HCT116 (cell line): ENCODE data around the gene BCL11B.

Source experiments
- EZH2 ChIP-seq: fragments of 200-600 bp; sonication (generic); IDR thresholded peaks from 2 replicates; pipeline ENCODE4 v1.6.1; 2017; ENCODE audit warnings: antibody characterized with exemption, mixed run types
- FOSL1 ChIP-seq: IDR thresholded peaks from 2 replicates; pipeline ENCODE4 v1.6.1; 2012; ENCODE audit warnings: low read depth
- POLR2A ChIP-seq: IDR thresholded peaks from 2 replicates; pipeline ENCODE4 v1.7.0; 2011; ENCODE audit warnings: borderline replicate concordance; ENCODE audit not compliant: insufficient read depth, insufficient read length; ENCODE audit errors: extremely low read depth
- POLR2AphosphoS5 ChIP-seq: IDR thresholded peaks from 2 replicates; pipeline ENCODE4 v1.6.1; 2011; ENCODE audit warnings: mild to moderate bottlenecking, low read depth, low read length, moderate library complexity
- RAD21 ChIP-seq: IDR thresholded peaks from 2 replicates; pipeline ENCODE4 v1.6.1; 2012; ENCODE audit warnings: low read depth, mild to moderate bottlenecking
- SIN3A ChIP-seq: IDR thresholded peaks from 2 replicates; pipeline ENCODE4 v1.6.1; 2012; ENCODE audit warnings: low read depth
- SP1 ChIP-seq: IDR thresholded peaks from 2 replicates; pipeline ENCODE4 v1.6.1; 2012; ENCODE audit warnings: low read depth
- YY1 ChIP-seq: IDR thresholded peaks from 2 replicates; pipeline ENCODE4 v1.6.1; 2011; ENCODE audit warnings: low read length, low read depth, moderate library complexity, mild to moderate bottlenecking; ENCODE audit not compliant: insufficient replicate concordance; ENCODE audit errors: extremely low read depth
- ZFX ChIP-seq: fragments of 450-650 bp; IDR thresholded peaks from 2 replicates; pipeline ENCODE4 v1.6.1; 2017
- TF ChIP-seq, protein P1 (sequence below), 3 experiments: fragments of 200-600 bp in 1 of 3; sonication (generic) in 1 of 3; IDR thresholded peaks in 2 of 3; conservative IDR thresholded peaks in 1 of 3; 2 replicates each; pipeline ENCODE4 v1.5.1; 2012 to 2017; ENCODE audit warnings: low read depth in 2 of 3, low read length in 2 of 3, antibody characterized with exemption in 1 of 3, borderline replicate concordance in 1 of 3, control low read depth in 1 of 3, mild to moderate bottlenecking in 1 of 3, mixed read lengths in 1 of 3, mixed run types in 1 of 3, moderate library complexity in 1 of 3; ENCODE audit not compliant: insufficient read depth in 1 of 3
- TF ChIP-seq, protein P2 (sequence below): IDR thresholded peaks from 2 replicates; pipeline ENCODE4 v1.6.1; 2012; ENCODE audit warnings: low read depth
- TF ChIP-seq, protein P3 (sequence below): IDR thresholded peaks from 2 replicates; pipeline ENCODE4 v1.6.1; 2012

DNA sequence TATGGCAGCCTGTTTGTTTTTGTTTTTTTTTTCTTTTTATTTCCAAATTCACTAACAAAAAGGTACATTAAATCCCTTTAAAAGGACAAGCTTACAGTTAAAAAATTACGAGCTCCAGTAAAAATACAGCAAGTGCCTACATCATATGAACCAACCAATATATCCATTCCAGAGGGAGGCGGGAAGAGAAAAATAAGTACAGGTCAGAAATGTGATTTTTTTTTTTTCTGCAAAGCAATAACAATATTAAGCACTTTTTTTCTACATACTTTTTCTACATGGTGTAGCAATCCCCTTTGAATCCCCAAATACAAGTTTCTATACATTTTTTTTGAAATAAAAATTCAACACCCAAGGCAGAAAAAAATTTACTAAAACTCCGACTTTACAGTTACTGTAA lies 100.6 kb downstream of the BCL11B start:
- TF ChIP-seq, protein P1, sequence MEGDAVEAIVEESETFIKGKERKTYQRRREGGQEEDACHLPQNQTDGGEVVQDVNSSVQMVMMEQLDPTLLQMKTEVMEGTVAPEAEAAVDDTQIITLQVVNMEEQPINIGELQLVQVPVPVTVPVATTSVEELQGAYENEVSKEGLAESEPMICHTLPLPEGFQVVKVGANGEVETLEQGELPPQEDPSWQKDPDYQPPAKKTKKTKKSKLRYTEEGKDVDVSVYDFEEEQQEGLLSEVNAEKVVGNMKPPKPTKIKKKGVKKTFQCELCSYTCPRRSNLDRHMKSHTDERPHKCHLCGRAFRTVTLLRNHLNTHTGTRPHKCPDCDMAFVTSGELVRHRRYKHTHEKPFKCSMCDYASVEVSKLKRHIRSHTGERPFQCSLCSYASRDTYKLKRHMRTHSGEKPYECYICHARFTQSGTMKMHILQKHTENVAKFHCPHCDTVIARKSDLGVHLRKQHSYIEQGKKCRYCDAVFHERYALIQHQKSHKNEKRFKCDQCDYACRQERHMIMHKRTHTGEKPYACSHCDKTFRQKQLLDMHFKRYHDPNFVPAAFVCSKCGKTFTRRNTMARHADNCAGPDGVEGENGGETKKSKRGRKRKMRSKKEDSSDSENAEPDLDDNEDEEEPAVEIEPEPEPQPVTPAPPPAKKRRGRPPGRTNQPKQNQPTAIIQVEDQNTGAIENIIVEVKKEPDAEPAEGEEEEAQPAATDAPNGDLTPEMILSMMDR (IDR thresholded peaks at IDR 0.05 in 2 of 3, conservative IDR thresholded peaks at IDR 0.05 in 1 of 3; ENCODE audit: borderline replicate concordance in 1 of 3, insufficient read depth in 1 of 3, low read depth in 2 of 3, low read length in 2 of 3): no peak
- TF ChIP-seq YY1 (no peak), RAD21 (no peak), POLR2A (no peak), SP1 (no peak), EZH2 (no peak), FOSL1 (no peak), ZFX (no peak), POLR2AphosphoS5 (no peak), SIN3A (no peak)
- TF ChIP-seq, protein P2, sequence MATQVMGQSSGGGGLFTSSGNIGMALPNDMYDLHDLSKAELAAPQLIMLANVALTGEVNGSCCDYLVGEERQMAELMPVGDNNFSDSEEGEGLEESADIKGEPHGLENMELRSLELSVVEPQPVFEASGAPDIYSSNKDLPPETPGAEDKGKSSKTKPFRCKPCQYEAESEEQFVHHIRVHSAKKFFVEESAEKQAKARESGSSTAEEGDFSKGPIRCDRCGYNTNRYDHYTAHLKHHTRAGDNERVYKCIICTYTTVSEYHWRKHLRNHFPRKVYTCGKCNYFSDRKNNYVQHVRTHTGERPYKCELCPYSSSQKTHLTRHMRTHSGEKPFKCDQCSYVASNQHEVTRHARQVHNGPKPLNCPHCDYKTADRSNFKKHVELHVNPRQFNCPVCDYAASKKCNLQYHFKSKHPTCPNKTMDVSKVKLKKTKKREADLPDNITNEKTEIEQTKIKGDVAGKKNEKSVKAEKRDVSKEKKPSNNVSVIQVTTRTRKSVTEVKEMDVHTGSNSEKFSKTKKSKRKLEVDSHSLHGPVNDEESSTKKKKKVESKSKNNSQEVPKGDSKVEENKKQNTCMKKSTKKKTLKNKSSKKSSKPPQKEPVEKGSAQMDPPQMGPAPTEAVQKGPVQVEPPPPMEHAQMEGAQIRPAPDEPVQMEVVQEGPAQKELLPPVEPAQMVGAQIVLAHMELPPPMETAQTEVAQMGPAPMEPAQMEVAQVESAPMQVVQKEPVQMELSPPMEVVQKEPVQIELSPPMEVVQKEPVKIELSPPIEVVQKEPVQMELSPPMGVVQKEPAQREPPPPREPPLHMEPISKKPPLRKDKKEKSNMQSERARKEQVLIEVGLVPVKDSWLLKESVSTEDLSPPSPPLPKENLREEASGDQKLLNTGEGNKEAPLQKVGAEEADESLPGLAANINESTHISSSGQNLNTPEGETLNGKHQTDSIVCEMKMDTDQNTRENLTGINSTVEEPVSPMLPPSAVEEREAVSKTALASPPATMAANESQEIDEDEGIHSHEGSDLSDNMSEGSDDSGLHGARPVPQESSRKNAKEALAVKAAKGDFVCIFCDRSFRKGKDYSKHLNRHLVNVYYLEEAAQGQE: no peak
- TF ChIP-seq, protein P3, sequence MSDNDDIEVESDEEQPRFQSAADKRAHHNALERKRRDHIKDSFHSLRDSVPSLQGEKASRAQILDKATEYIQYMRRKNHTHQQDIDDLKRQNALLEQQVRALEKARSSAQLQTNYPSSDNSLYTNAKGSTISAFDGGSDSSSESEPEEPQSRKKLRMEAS: no peak
